Prostate gland (tissue), 2 donors: ENCODE results near the gene DTYMK. TPM values are rescaled to one million over a fixed set of nuclear protein-coding genes. Genes with fewer than 3 reads are reported as not detected.

ENCODE experiments used
- DNase-seq: peaks from one replicate; pipeline ENCODE4 v3.0.0-alpha.2; 2019; ENCODE audit warnings: low spot score
- H3K27ac ChIP-seq, 2 donors: fragments of 200-600 bp; sonication (generic); 2 replicates each; pipeline ENCODE4 v1.5.1; 2017 to 2019
- H3K27me3 ChIP-seq: fragments of 200-600 bp; sonication (generic); replicated peaks from 2 replicates; pipeline ENCODE4 v1.5.1; 2019; ENCODE audit not compliant: insufficient read depth
- H3K36me3 ChIP-seq, 2 donors: fragments of 200-600 bp; sonication (generic); 1 replicate in 1 of 2; 2 replicates in 1 of 2; pipeline versions ENCODE4 v1.5.1 to v1.8.1; 2017 to 2019
- H3K4me1 ChIP-seq: fragments of 200-600 bp; sonication (generic); replicated peaks from 2 replicates; pipeline ENCODE4 v1.5.1; 2019
- H3K4me3 ChIP-seq, 2 donors: fragments of 200-600 bp; sonication (generic); 2 replicates each; pipeline ENCODE4 v1.5.1; 2017 to 2019
- H3K9me3 ChIP-seq: fragments of 200-600 bp; sonication (generic); 2 replicates; pipeline ENCODE4 v1.5.1; 2017
- CTCF ChIP-seq, 4 experiments: fragments of 200-600 bp in 2 of 4; fragments of 450-650 bp in 2 of 4; sonication (generic) in 2 of 4; IDR thresholded peaks; 1 replicate in 3 of 4; 2 replicates in 1 of 4; pipeline ENCODE4 v1.5.1; 2016 to 2019; ENCODE audit warnings: antibody characterized with exemption in 4 of 4, mild to moderate bottlenecking in 2 of 4, moderate library complexity in 2 of 4
- POLR2A ChIP-seq: fragments of 450-650 bp; IDR thresholded peaks from one replicate; pipeline ENCODE4 v1.6.1; 2016; ENCODE audit warnings: antibody characterized with exemption, mild to moderate bottlenecking
- POLR2AphosphoS5 ChIP-seq: sonication (generic); formaldehyde crosslinking; IDR thresholded peaks from one replicate; pipeline ENCODE4 v1.6.1; 2017; ENCODE audit warnings: antibody characterized with exemption
- WGBS: methylation state at CpG from one replicate; pipeline ENCODE4 v1.1.5; 2018; 5-methylcytosine and 5-hydroxymethylcytosine counted together
- intact Hi-C: fragments of 100-400 bp; cut with DNase I; formaldehyde crosslinking; loops from one replicate; pipeline ENCODE4 v1.14.2; 2022
- total RNA-seq, 2 donors: library from RNA; depleted of rRNA; stranded (reverse); fragments of >200 nt; gene quantifications; one replicate each; pipeline ENCODE4 v1.1.0, GENCODE V29; 2016

The DTYMK gene
- total RNA-seq, 2 donors from 2014 or later: 26.0 to 35.8 TPM

- peak; percentile 96 for DNase-seq
- H3K36me3 ChIP-seq: peaks cover 0 to 4% of the 10 kb centered on the region in 2 donors
- 1% methylated on average over 16 of the region's 96 CpGs for WGBS
- no peaks in the 10 kb centered on the region for H3K27me3 ChIP-seq
- H3K4me3 ChIP-seq: peak within 1 kb of the TSS; percentile 92 to 96
- H3K4me1 ChIP-seq: peaks cover 7% of the 10 kb centered on the region
- H3K27ac ChIP-seq: peak within 1 kb of the TSS; percentile 89 to 90
- TF ChIP-seq CTCF (IDR thresholded peaks at IDR 0.05): no peak
- peak; percentile 3 for TF ChIP-seq POLR2AphosphoS5
- TF ChIP-seq POLR2A: peak; percentile 51
- intact Hi-C loops: loop anchor here (5.0 kb wide), 1 partner anchor 181 kb away; no protein-coding TSS in a partner anchor
- H3K9me3 ChIP-seq: no peaks in the 10 kb centered on the region
Measured at GRCh38 chr2:241701399-241702154, 15.0 kb upstream of the DTYMK start, which contains the start of gene ING5. Gene ING5 (plus strand): TSS chr2:241702039. CDS start chr2:241702066, 27 bp downstream.

GRCh38 chr2:241701149-241701398 is 14.5 kb upstream of the DTYMK start:
- DNase-seq: no peak
- WGBS: 5% methylated on average over 17 of the region's 17 CpGs
- peak overlapping the region; percentile 92 to 96 for H3K4me3 ChIP-seq
- H3K4me1 ChIP-seq: peaks cover 7% of the 10 kb centered on the region
- H3K36me3 ChIP-seq: peaks cover 0 to 2% of the 10 kb centered on the region in 2 donors
- intact Hi-C loops: loop anchor here (5.0 kb wide), 1 partner anchor 181 kb away; no protein-coding TSS in a partner anchor
- TF ChIP-seq CTCF (IDR thresholded peaks at IDR 0.05) (peak in 3 of 4 experiments; percentile 32 to 71 (median 65)), POLR2AphosphoS5 (peak; percentile 79), POLR2A (no peak)
- H3K27ac ChIP-seq: peak overlapping the region; percentile 89 to 90
- no peaks in the 10 kb centered on the region for H3K27me3 ChIP-seq
- no peaks in the 10 kb centered on the region for H3K9me3 ChIP-seq

- Histone ChIP-seq H3K9me3 (no peaks in the 10 kb centered on the region), H3K4me3 (no peak overlapping the region), H3K27ac (no peak overlapping the region), H3K4me1 (no peaks in the 10 kb centered on the region), H3K36me3 (no peaks in the 10 kb centered on the region), H3K27me3 (no peaks in the 10 kb centered on the region)
- WGBS: 97% methylated on average over 4 of the region's 4 CpGs
- no peak for DNase-seq
- TF ChIP-seq CTCF (IDR thresholded peaks at IDR 0.05): no peak
- no peak for TF ChIP-seq POLR2AphosphoS5
- no peak for TF ChIP-seq POLR2A
- intact Hi-C loops: no loop called here
Measured at GRCh38 chr2:241695651-241696050, 9.0 kb upstream of the DTYMK start.

GRCh38 chr2:241692448-241692847 is 5.8 kb upstream of the DTYMK start:
- H3K4me3 ChIP-seq: no peak overlapping the region
- H3K36me3 ChIP-seq: no peaks in the 10 kb centered on the region
- DNase-seq: no peak
- intact Hi-C loops: no loop called here
- no peaks in the 10 kb centered on the region for H3K9me3 ChIP-seq
- TF ChIP-seq CTCF (IDR thresholded peaks at IDR 0.05): no peak
- TF ChIP-seq POLR2A: no peak
- no peak for TF ChIP-seq POLR2AphosphoS5
- H3K4me1 ChIP-seq: peaks cover 4% of the 10 kb centered on the region
- H3K27ac ChIP-seq: no peak overlapping the region
- 96% methylated on average over 6 of the region's 6 CpGs for WGBS
- H3K27me3 ChIP-seq: no peaks in the 10 kb centered on the region

- intact Hi-C loops: no loop called here
- Histone ChIP-seq H3K4me3 (no peak overlapping the region), H3K9me3 (no peaks in the 10 kb centered on the region), H3K27me3 (no peaks in the 10 kb centered on the region), H3K27ac (no peak overlapping the region), H3K36me3 (no peaks in the 10 kb centered on the region), H3K4me1 (peaks cover 9% of the 10 kb centered on the region)
- TF ChIP-seq POLR2AphosphoS5: no peak
- no peak for TF ChIP-seq POLR2A
- TF ChIP-seq CTCF (IDR thresholded peaks at IDR 0.05): no peak
- 91% methylated on average over 6 of the region's 6 CpGs for WGBS
- DNase-seq: no peak
Measured at GRCh38 chr2:241690202-241690717, 3.6 kb upstream of the DTYMK start.
